ENCODE results near the gene GNG8. TPM values are rescaled to one million over a fixed set of nuclear protein-coding genes. Genes with fewer than 3 reads are reported as not detected.

The GNG8 gene
- total and polyA plus RNA-seq, 2 donors (not counting 1 experiment from before 2014, with no cell fraction given) = not detected

DNA sequence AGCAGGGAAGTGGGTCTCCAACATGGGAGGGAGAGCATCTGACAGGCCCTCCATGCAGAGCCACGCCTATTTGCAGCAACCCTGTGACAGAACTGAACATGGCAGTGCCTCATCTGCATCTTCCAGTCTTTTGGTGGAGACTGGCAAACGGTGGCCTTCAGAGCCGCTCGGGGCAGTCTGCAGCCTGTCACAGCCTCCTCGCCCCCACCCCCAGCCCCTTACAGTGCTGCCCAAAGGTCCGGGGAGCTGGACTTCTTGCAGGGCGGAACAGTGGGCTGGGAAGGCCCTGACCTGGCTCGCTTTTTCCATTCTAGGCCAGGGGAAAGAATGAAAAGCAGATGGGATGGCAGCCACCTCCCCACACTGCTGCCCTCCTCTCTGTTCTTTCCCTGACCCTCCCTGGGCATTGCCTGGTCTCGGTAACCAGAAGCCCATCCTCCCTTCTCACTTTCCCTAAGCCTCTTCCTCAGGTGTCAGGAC lies 32.2 kb downstream of the GNG8 start:
- no peak overlapping the region for H3K27ac ChIP-seq (ENCODE audit: insufficient read depth, low read length)

DNA sequence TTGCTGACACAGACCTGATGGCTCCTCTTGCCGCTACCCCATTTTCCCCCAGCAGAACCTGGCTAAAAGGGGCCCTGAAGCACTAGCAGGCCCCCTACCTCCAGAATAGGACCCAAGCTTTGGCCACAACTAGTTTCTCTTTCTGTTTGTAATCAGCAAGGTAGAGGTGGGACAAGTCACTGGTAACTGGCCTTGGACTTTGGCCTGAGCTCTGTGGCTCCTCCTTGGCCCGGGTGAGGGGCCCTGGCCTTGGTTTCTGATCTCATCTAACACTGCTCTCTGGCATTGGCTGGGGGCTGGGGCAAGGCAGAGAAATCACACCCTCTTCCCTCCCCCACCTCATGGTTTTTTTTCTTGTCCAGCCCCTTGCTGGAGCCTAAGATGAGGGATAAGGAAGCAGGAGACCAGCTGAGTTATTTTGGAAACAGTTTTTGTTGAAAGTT lies 32.8 kb downstream of the GNG8 start:
- H3K27me3 ChIP-seq (ENCODE audit: control insufficient read depth, insufficient read depth, low read length) = no peaks in the 10 kb centered on the region
- TF ChIP-seq EZH2 (IDR thresholded peaks at IDR 0.05; ENCODE audit: low read length, missing control alignments) = no peak
- TF ChIP-seq, protein P1, sequence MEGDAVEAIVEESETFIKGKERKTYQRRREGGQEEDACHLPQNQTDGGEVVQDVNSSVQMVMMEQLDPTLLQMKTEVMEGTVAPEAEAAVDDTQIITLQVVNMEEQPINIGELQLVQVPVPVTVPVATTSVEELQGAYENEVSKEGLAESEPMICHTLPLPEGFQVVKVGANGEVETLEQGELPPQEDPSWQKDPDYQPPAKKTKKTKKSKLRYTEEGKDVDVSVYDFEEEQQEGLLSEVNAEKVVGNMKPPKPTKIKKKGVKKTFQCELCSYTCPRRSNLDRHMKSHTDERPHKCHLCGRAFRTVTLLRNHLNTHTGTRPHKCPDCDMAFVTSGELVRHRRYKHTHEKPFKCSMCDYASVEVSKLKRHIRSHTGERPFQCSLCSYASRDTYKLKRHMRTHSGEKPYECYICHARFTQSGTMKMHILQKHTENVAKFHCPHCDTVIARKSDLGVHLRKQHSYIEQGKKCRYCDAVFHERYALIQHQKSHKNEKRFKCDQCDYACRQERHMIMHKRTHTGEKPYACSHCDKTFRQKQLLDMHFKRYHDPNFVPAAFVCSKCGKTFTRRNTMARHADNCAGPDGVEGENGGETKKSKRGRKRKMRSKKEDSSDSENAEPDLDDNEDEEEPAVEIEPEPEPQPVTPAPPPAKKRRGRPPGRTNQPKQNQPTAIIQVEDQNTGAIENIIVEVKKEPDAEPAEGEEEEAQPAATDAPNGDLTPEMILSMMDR (conservative IDR thresholded peaks at IDR 0.05 in 1 of 2, IDR thresholded peaks at IDR 0.05 in 1 of 2; ENCODE audit: low read depth in 1 of 2, low read length in 2 of 2) = no peak
- peak overlapping the region; percentile 90 for H3K27ac ChIP-seq (ENCODE audit: insufficient read depth, low read length)
- peaks cover 19% of the 10 kb centered on the region for H3K36me3 ChIP-seq (ENCODE audit: control insufficient read depth, insufficient read depth, low read length)
- no peaks in the 10 kb centered on the region for H4K20me1 ChIP-seq (ENCODE audit: control insufficient read depth, extremely low read depth, insufficient read depth, low read length)
- peak overlapping the region; percentile 51 for H3K9ac ChIP-seq (ENCODE audit: insufficient read depth, low read length)
- H3K4me3 ChIP-seq (replicated peaks in 1 of 4; ENCODE audit: control extremely low read depth in 1 of 4, insufficient read depth in 1 of 4, low read depth in 3 of 4, low read length in 4 of 4) = peak overlapping the region; percentile 82 to 100 (median 98)
- peaks cover 14% of the 10 kb centered on the region for H3K4me1 ChIP-seq (ENCODE audit: control insufficient read depth, extremely low read depth, insufficient read depth, low read length)
- no peak overlapping the region for H2AFZ ChIP-seq (ENCODE audit: low read length)
- H3K9me3 ChIP-seq (ENCODE audit: control insufficient read depth, insufficient read depth, low read depth, low read length) = no peaks in the 10 kb centered on the region
- peaks cover 60% of the 10 kb centered on the region for H3K79me2 ChIP-seq (ENCODE audit: control insufficient read depth, insufficient read depth, low read length)
- peak overlapping the region; percentile 100 for H3K4me2 ChIP-seq (ENCODE audit: extremely low read depth, insufficient read depth, low read length)
- DNase-seq (ENCODE audit: low read depth in 2 of 2) = no peak

More for the DNA sequence above, 32.2 kb downstream of the GNG8 start:
- TF ChIP-seq EZH2 (IDR thresholded peaks at IDR 0.05; ENCODE audit: low read length, missing control alignments) = no peak
- TF ChIP-seq, protein P1 (conservative IDR thresholded peaks at IDR 0.05 in 1 of 2, IDR thresholded peaks at IDR 0.05 in 1 of 2; ENCODE audit: low read depth in 1 of 2, low read length in 2 of 2) = no peak
- no peak overlapping the region for H3K9ac ChIP-seq (ENCODE audit: insufficient read depth, low read length)
- peaks cover 14% of the 10 kb centered on the region for H3K4me1 ChIP-seq (ENCODE audit: control insufficient read depth, extremely low read depth, insufficient read depth, low read length)
- H2AFZ ChIP-seq (ENCODE audit: low read length) = no peak overlapping the region
- H3K4me2 ChIP-seq (ENCODE audit: extremely low read depth, insufficient read depth, low read length) = peak overlapping the region; percentile 100
- H3K36me3 ChIP-seq (ENCODE audit: control insufficient read depth, insufficient read depth, low read length) = peaks cover 25% of the 10 kb centered on the region
- H3K27me3 ChIP-seq (ENCODE audit: control insufficient read depth, insufficient read depth, low read length) = no peaks in the 10 kb centered on the region
- no peaks in the 10 kb centered on the region for H4K20me1 ChIP-seq (ENCODE audit: control insufficient read depth, extremely low read depth, insufficient read depth, low read length)
- peak overlapping the region; percentile 82 to 100 (median 98) for H3K4me3 ChIP-seq (replicated peaks in 1 of 4; ENCODE audit: control extremely low read depth in 1 of 4, insufficient read depth in 1 of 4, low read depth in 3 of 4, low read length in 4 of 4)
- H3K9me3 ChIP-seq (ENCODE audit: control insufficient read depth, insufficient read depth, low read depth, low read length) = no peaks in the 10 kb centered on the region
- peaks cover 60% of the 10 kb centered on the region for H3K79me2 ChIP-seq (ENCODE audit: control insufficient read depth, insufficient read depth, low read length)
- no peak for DNase-seq (ENCODE audit: low read depth in 2 of 2)

DNA sequence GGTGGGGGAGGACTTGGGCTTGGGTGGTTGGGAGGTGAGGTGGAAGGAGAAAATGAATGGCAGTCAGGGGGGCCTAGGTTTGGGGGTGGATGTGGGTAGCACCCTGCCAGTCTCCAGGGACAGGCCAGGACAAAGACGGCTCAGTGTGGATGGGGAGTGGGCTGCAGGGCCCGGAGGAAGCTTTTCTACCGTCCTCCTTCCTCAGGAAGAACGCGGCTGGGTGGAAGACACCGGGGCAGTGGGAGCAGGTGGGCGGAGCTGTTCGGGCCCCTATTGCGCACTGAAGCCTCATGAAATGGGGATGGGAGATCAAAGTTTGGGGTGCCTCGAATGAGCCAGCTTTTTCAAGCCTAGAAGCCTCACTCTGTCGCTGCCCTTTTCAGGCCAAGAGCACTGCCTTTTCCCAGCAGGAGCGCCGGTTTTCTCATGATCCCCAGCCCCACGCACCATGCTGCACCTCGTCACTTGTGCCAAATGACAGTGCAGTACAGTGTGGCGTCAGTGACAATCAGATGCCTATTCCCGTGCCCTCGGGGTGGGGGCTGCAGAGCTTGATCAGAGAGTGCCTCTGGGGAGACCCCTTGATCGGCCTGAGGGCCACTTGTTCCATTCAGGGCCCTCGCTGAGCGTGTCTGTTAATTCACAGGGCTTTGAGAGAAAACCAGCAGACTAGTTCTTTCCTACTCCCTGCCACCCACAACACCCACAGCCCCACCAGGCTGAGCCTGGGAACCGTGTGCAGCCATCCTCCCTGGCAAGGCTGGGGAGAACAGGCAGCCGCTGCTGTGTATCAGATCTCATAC lies 33.4 kb downstream of the GNG8 start:
- Histone ChIP-seq H3K4me3 (replicated peaks in 1 of 4; ENCODE audit: control extremely low read depth in 1 of 4, insufficient read depth in 1 of 4, low read depth in 3 of 4, low read length in 4 of 4) (peak overlapping the region; percentile 82 to 100 (median 98)), H3K4me2 (ENCODE audit: extremely low read depth, insufficient read depth, low read length) (peak overlapping the region; percentile 100), H2AFZ (ENCODE audit: low read length) (no peak overlapping the region), H3K27ac (ENCODE audit: insufficient read depth, low read length) (peak overlapping the region; percentile 90), H3K79me2 (ENCODE audit: control insufficient read depth, insufficient read depth, low read length) (peaks cover 60% of the 10 kb centered on the region), H3K4me1 (ENCODE audit: control insufficient read depth, extremely low read depth, insufficient read depth, low read length) (peaks cover 14% of the 10 kb centered on the region), H3K9ac (ENCODE audit: insufficient read depth, low read length) (peak overlapping the region; percentile 100), H4K20me1 (ENCODE audit: control insufficient read depth, extremely low read depth, insufficient read depth, low read length) (no peaks in the 10 kb centered on the region), H3K36me3 (ENCODE audit: control insufficient read depth, insufficient read depth, low read length) (peaks cover 13% of the 10 kb centered on the region), H3K9me3 (ENCODE audit: control insufficient read depth, insufficient read depth, low read depth, low read length) (no peaks in the 10 kb centered on the region), H3K27me3 (ENCODE audit: control insufficient read depth, insufficient read depth, low read length) (no peaks in the 10 kb centered on the region)
- TF ChIP-seq, protein P1 (conservative IDR thresholded peaks at IDR 0.05 in 1 of 2, IDR thresholded peaks at IDR 0.05 in 1 of 2; ENCODE audit: low read depth in 1 of 2, low read length in 2 of 2) = no peak
- TF ChIP-seq EZH2 (IDR thresholded peaks at IDR 0.05; ENCODE audit: low read length, missing control alignments) = no peak
- no peak for DNase-seq (ENCODE audit: low read depth in 2 of 2)

Data from fibroblast of lung (primary cell).